ENCODE data around the gene FBXL17. TPM values are rescaled to one million over a fixed set of nuclear protein-coding genes. Genes with fewer than 3 reads are reported as not detected.

Gene FBXL17
- total RNA-seq, 1 donor from 2014 or later: 11.1 TPM

- DNase-seq (ENCODE audit: extremely low spot score, unreplicated experiment): no peak
- no peaks in the 10 kb centered on the region for H3K9me3 Mint-ChIP-seq
- no peak overlapping the region for H3K27ac Mint-ChIP-seq
Measured at GRCh38 chr5:108059334-108059733, 322.6 kb downstream of the FBXL17 start.

GRCh38 chr5:108054349-108054748 is 327.5 kb downstream of the FBXL17 start:
- TF ChIP-seq CTCF (conservative IDR thresholded peaks at IDR 0.05): no peak
- H3K4me1 Mint-ChIP-seq (ENCODE audit: unreplicated experiment): no peaks in the 10 kb centered on the region

More at GRCh38 chr5:108059334-108059733, 322.6 kb downstream of the FBXL17 start:
- H3K27me3 Mint-ChIP-seq: no peaks in the 10 kb centered on the region
- no peak overlapping the region for H3K4me3 Mint-ChIP-seq
- no peaks in the 10 kb centered on the region for H3K36me3 Mint-ChIP-seq
- no peak for TF ChIP-seq CTCF (conservative IDR thresholded peaks at IDR 0.05)
- no peaks in the 10 kb centered on the region for H3K4me1 Mint-ChIP-seq (ENCODE audit: unreplicated experiment)

GRCh38 chr5:108046955-108047670 is 334.8 kb downstream of the FBXL17 start:
- Mint-ChIP-seq H3K27me3 (no peaks in the 10 kb centered on the region), H3K27ac (no peak overlapping the region), H3K4me3 (no peak overlapping the region), H3K4me1 (ENCODE audit: unreplicated experiment) (no peaks in the 10 kb centered on the region), H3K36me3 (peaks cover under 1% of the 10 kb centered on the region), H3K9me3 (peaks cover 11% of the 10 kb centered on the region)
- DNase-seq (ENCODE audit: extremely low spot score, unreplicated experiment): no peak
- no peak for TF ChIP-seq CTCF (conservative IDR thresholded peaks at IDR 0.05)

More at GRCh38 chr5:108054349-108054748, 327.5 kb downstream of the FBXL17 start:
- Mint-ChIP-seq H3K27ac (no peak overlapping the region), H3K36me3 (peaks cover 14% of the 10 kb centered on the region), H3K27me3 (no peaks in the 10 kb centered on the region), H3K4me3 (no peak overlapping the region), H3K9me3 (peaks cover 6% of the 10 kb centered on the region)
- DNase-seq (ENCODE audit: extremely low spot score, unreplicated experiment): no peak

GRCh38 chr5:108036482-108036881 is 345.4 kb downstream of the FBXL17 start:
- Mint-ChIP-seq H3K9me3 (no peaks in the 10 kb centered on the region), H3K27ac (no peak overlapping the region), H3K27me3 (no peaks in the 10 kb centered on the region), H3K4me1 (ENCODE audit: unreplicated experiment) (no peaks in the 10 kb centered on the region), H3K36me3 (no peaks in the 10 kb centered on the region), H3K4me3 (no peak overlapping the region)
- DNase-seq (ENCODE audit: extremely low spot score, unreplicated experiment): no peak
- TF ChIP-seq CTCF (conservative IDR thresholded peaks at IDR 0.05): no peak

- no peak for TF ChIP-seq CTCF (conservative IDR thresholded peaks at IDR 0.05)
- Mint-ChIP-seq H3K36me3 (no peaks in the 10 kb centered on the region), H3K27ac (no peak overlapping the region), H3K4me3 (no peak overlapping the region), H3K4me1 (ENCODE audit: unreplicated experiment) (peaks cover 17% of the 10 kb centered on the region), H3K27me3 (no peaks in the 10 kb centered on the region), H3K9me3 (no peaks in the 10 kb centered on the region)
- no peak for DNase-seq (ENCODE audit: extremely low spot score, unreplicated experiment)
Measured at GRCh38 chr5:108028883-108029282, 353.0 kb downstream of the FBXL17 start.
